Lower leg skin (tissue), 4 donors: ENCODE data around the gene FREM2. TPM values are rescaled to one million over a fixed set of nuclear protein-coding genes. Genes with fewer than 3 reads are reported as not detected.

Source experiments
- DNase-seq, 2 donors: peaks; one replicate each; pipeline ENCODE4 v3.0.0-alpha.2; 2019; ENCODE audit warnings: low spot score in 2 of 2
- H3K4me3 ChIP-seq: fragments of 200-600 bp; sonication (generic); 2 replicates; pipeline ENCODE4 v1.5.1; 2017; ENCODE audit warnings: mild to moderate bottlenecking, low read depth; ENCODE audit not compliant: poor library complexity, severe bottlenecking
- POLR2A ChIP-seq, 2 donors: fragments of 450-650 bp; IDR thresholded peaks; one replicate each; pipeline ENCODE4 v1.6.1; 2016 to 2017; ENCODE audit warnings: antibody characterized with exemption in 2 of 2, mild to moderate bottlenecking in 1 of 2, moderate library complexity in 1 of 2
- whole genome bisulfite sequencing, 2 donors: methylation state at CpG; one replicate each; pipeline ENCODE4 v1.1.5; 2018; 5-methylcytosine and 5-hydroxymethylcytosine counted together
- intact Hi-C: fragments of 100-400 bp; cut with DNase I; formaldehyde crosslinking; loops from one replicate; pipeline ENCODE4 v1.15.0; 2023; ENCODE audit warnings: low total_unique reads
- total RNA-seq, 4 donors: library from RNA; depleted of rRNA; stranded (reverse); fragments of >200 nt; gene quantifications; one replicate each; pipeline ENCODE4 v1.1.0, GENCODE V29; 2016
- TF ChIP-seq, protein P1 (sequence below), 3 donors: fragments of 450-650 bp; IDR thresholded peaks; one replicate each; pipeline ENCODE4 v1.5.1; 2016; ENCODE audit warnings: antibody characterized with exemption in 3 of 3, mild to moderate bottlenecking in 3 of 3, moderate library complexity in 2 of 3

Gene FREM2
- total RNA-seq, 4 donors from 2014 or later, result 0.34 to 2.6 (median 0.59) TPM

DNA sequence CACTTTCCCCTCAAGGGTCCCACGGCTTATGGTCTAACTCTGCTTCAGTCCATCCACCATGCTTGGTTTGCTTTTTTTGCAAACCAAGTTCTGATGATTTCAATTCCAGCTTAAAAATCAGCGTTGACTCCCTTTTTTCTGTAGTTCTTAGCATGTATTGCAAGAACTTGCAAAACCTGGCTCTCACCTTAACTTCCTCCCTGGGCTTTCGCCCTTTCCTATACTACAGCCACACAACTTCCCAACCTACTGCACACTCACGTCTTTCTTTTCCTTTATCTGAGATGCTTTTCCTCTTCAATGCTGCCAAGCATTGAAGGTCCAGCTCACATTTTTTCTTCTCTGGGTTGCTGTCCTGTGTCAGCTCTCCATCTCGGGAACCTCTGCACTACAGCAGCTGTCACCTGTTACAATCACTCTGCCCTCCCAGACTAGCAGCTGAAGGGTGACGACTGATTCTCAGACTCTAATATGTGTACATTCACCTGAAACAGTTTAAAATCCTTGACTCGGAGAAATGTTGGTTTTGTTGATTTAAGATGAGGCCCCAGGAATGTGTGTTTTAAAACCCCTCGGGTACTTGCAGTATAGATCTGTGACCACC lies 143.7 kb downstream of the FREM2 start:
- intact Hi-C loops, result no loop called here
- TF ChIP-seq, protein P1, sequence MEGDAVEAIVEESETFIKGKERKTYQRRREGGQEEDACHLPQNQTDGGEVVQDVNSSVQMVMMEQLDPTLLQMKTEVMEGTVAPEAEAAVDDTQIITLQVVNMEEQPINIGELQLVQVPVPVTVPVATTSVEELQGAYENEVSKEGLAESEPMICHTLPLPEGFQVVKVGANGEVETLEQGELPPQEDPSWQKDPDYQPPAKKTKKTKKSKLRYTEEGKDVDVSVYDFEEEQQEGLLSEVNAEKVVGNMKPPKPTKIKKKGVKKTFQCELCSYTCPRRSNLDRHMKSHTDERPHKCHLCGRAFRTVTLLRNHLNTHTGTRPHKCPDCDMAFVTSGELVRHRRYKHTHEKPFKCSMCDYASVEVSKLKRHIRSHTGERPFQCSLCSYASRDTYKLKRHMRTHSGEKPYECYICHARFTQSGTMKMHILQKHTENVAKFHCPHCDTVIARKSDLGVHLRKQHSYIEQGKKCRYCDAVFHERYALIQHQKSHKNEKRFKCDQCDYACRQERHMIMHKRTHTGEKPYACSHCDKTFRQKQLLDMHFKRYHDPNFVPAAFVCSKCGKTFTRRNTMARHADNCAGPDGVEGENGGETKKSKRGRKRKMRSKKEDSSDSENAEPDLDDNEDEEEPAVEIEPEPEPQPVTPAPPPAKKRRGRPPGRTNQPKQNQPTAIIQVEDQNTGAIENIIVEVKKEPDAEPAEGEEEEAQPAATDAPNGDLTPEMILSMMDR (IDR thresholded peaks at IDR 0.05), result no peak
- no peak for TF ChIP-seq POLR2A (IDR thresholded peaks at IDR 0.05)
- H3K4me3 ChIP-seq, result no peak overlapping the region
- no peak for DNase-seq
- 81 to 82% methylated on average over 8 of the region's 8 CpGs for WGBS, 2 donors

DNA sequence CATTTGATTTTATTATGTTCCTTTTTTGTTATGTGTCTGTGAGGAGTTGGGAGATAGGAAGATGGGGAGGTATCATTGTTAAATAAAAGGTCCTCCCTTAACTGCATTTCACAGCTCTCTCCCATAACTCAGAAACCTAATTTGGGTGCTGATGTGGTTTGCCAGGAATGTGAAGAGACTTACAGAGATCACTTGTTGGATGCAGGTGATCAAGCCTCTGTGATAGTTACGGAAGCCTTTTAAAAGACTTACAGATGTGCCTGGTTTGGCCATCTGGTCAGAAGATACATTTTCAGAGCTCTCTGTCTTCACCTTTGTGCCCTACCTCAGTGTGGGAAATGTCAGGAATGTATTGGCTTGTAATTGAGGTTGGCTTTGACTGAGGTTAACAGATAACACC lies 157.7 kb downstream of the FREM2 start:
- TF ChIP-seq, protein P1 (IDR thresholded peaks at IDR 0.05), result no peak
- no peak for TF ChIP-seq POLR2A (IDR thresholded peaks at IDR 0.05)
- DNase-seq, result no peak
- no peak overlapping the region for H3K4me3 ChIP-seq
- WGBS, 2 donors, result 81 to 100% methylated on average over 1 of the region's 1 CpG
- intact Hi-C loops, result no loop called here

DNA sequence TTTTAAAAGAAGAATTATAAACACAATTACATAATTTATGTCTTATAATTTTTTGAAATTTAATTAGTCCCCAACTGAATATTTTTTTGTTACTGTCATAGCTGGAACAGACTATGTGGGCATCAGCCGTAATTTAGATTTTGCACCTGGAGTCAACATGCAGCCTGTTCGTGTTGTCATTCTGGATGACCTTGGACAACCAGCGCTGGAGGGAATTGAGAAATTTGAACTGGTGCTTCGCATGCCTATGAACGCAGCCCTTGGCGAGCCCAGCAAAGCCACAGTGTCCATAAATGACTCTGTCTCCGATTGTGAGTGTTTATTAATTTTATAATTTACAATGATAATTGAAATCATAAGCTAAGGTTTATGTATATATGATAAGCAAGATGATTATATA lies 161.5 kb downstream of the FREM2 start:
- WGBS, 2 donors, result 82 to 87% methylated on average over 7 of the region's 7 CpGs
- H3K4me3 ChIP-seq, result no peak overlapping the region
- intact Hi-C loops, result no loop called here
- no peak for TF ChIP-seq POLR2A (IDR thresholded peaks at IDR 0.05)
- TF ChIP-seq, protein P1 (IDR thresholded peaks at IDR 0.05), result no peak
- no peak for DNase-seq

DNA sequence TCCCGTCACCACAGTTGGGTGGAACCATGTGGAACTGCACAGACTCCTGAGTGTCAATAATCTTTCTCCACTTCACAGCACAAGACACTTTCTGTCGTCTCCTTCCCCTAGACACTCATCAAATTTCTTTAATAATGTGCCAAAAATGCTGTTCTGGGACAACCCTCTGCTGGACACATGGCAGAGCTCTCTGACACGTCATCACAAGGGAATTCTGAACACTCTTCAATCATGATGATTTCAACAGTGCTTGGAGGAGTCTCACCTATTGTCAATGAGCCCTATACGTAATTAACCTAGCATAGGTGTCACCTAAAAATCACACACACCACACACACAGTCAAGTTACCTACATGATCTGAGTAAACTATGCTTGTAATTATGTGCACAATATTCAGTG lies 162.4 kb downstream of the FREM2 start:
- intact Hi-C loops, result no loop called here
- 61 to 67% methylated on average over 4 of the region's 4 CpGs for WGBS, 2 donors
- TF ChIP-seq POLR2A (IDR thresholded peaks at IDR 0.05), result no peak
- TF ChIP-seq, protein P1 (IDR thresholded peaks at IDR 0.05), result no peak
- DNase-seq, result no peak
- no peak overlapping the region for H3K4me3 ChIP-seq

DNA sequence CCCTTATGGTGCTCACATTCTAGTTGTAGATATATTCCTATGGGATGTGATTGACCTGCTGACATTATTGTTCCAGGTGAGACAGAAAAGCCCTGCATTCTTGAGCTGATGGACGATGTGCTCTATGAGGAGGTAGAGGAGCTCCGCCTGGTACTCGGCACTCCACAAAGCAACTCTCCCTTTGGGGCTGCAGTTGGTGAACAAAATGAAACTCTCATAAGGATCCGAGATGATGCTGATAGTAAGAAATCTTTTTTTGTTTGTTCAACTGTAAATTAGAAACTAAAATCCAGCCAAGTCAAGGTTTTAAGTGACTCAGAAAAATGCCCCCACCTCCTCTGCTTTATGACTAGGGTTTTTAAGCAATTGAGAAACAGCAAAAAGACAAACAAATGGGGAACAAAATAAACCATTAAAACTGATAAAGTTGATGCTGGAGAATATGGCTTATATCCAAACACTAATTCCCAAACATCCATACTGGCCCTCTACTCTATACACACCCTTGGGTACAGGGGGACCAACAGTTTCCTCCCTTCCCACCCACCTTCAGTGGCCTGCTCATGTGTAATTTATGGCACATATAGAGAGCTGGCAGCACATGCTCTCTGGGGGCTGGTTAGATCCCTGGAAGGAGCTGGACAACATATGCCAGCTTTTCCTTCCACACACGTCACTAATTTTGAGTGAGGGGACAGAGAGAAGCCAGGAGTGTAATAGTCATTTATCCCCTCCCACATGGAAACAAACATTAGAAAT lies 164.2 kb downstream of the FREM2 start:
- H3K4me3 ChIP-seq, result no peak overlapping the region
- no peak for DNase-seq
- intact Hi-C loops, result no loop called here
- TF ChIP-seq, protein P1 (IDR thresholded peaks at IDR 0.05), result no peak
- no peak for TF ChIP-seq POLR2A (IDR thresholded peaks at IDR 0.05)
- WGBS, 2 donors, result 83% methylated on average over 5 of the region's 5 CpGs
